Measurements from ENCODE around the gene HOXD13. TPM values are rescaled to one million over a fixed set of nuclear protein-coding genes. Genes with fewer than 3 reads are reported as not detected.

The HOXD13 gene
- total RNA-seq, 4 donors from 2014 or later: not detected

GRCh38 chr2:176114120-176114929 is 21.8 kb downstream of the HOXD13 start:
- Histone ChIP-seq H3K27me3 (peaks cover 68% of the 10 kb centered on the region), H3K27ac (no peak overlapping the region)
- no peak for DNase-seq

GRCh38 chr2:176114930-176115625 is 22.6 kb downstream of the HOXD13 start:
- Histone ChIP-seq H3K4me1 (no peaks in the 10 kb centered on the region), H3K9me3 (no peaks in the 10 kb centered on the region), H3K27me3 (peaks cover 67% of the 10 kb centered on the region), H3K27ac (no peak overlapping the region), H3K36me3 (no peaks in the 10 kb centered on the region), H3K4me3 (replicated peaks in 1 of 3) (no peak overlapping the region)
- no peak for DNase-seq
- TF ChIP-seq POLR2A (IDR thresholded peaks at IDR 0.05): no peak
- no peak for TF ChIP-seq CTCF (IDR thresholded peaks at IDR 0.05)
- intact Hi-C loops (cut with DNase I): no loop called here
- 19 to 23% methylated on average over 16 of the region's 16 CpGs for WGBS, 2 donors

More at GRCh38 chr2:176114120-176114929, 21.8 kb downstream of the HOXD13 start:
- intact Hi-C loops (cut with DNase I): no loop called here
- no peaks in the 10 kb centered on the region for H3K9me3 ChIP-seq
- no peaks in the 10 kb centered on the region for H3K36me3 ChIP-seq
- H3K4me3 ChIP-seq (replicated peaks in 1 of 3): no peak overlapping the region
- H3K4me1 ChIP-seq: no peaks in the 10 kb centered on the region
- 17% methylated on average over 26 of the region's 26 CpGs for WGBS, 2 donors
- no peak for TF ChIP-seq POLR2A (IDR thresholded peaks at IDR 0.05)
- TF ChIP-seq CTCF (IDR thresholded peaks at IDR 0.05): no peak

- H3K27me3 ChIP-seq: peaks cover 67% of the 10 kb centered on the region
- intact Hi-C loops (cut with DNase I): no loop called here
- TF ChIP-seq CTCF (IDR thresholded peaks at IDR 0.05): peak in 1 of 6 experiments; percentile 4
- TF ChIP-seq POLR2A (IDR thresholded peaks at IDR 0.05): peak in 1 of 2 donors; percentile 12
- no peaks in the 10 kb centered on the region for H3K36me3 ChIP-seq
- no peaks in the 10 kb centered on the region for H3K9me3 ChIP-seq
- WGBS, 2 donors: 4 to 6% methylated on average over 25 to 29 of the region's 66 CpGs
- DNase-seq: peak in 1 of 2 donors; percentile 28
- no peak within 1 kb of the TSS for H3K4me3 ChIP-seq (replicated peaks in 1 of 3)
- no peaks in the 10 kb centered on the region for H3K4me1 ChIP-seq
- H3K27ac ChIP-seq: no peak within 1 kb of the TSS
Observed at GRCh38 chr2:176115883-176116813, 23.6 kb downstream of the HOXD13 start, which contains the start of gene HOXD10. Gene HOXD10 (plus strand): TSS chr2:176116778. CDS start chr2:176116834, 56 bp downstream.

GRCh38 chr2:176117162-176117822 is 24.8 kb downstream of the HOXD13 start:
- Histone ChIP-seq H3K27me3 (peaks cover 68% of the 10 kb centered on the region), H3K4me1 (peaks cover 0 to 3% of the 10 kb centered on the region in 2 donors), H3K4me3 (replicated peaks in 1 of 3) (no peak overlapping the region), H3K9me3 (no peaks in the 10 kb centered on the region), H3K27ac (no peak overlapping the region), H3K36me3 (no peaks in the 10 kb centered on the region)
- no peak for DNase-seq
- no peak for TF ChIP-seq CTCF (IDR thresholded peaks at IDR 0.05)
- no peak for TF ChIP-seq POLR2A (IDR thresholded peaks at IDR 0.05)
- intact Hi-C loops (cut with DNase I): no loop called here
- WGBS, 2 donors: 18 to 22% methylated on average over 15 to 32 of the region's 40 CpGs

All from thyroid gland (tissue), 4 donors.